ENCODE data around the gene HTRA1.

HTRA1 gene

GRCh38 chr10:122468307-122468925 is 7.1 kb downstream of the HTRA1 start:
- intact Hi-C loops (cut with DNase I), result no loop called here
- peak in 1 of 42 donors; percentile 41 for DNase-seq

- intact Hi-C loops (cut with DNase I), result no loop called here
- peak in 10 of 42 donors; percentile 29 to 78 (median 58) for DNase-seq
Measured at GRCh38 chr10:122468926-122469781, 7.8 kb downstream of the HTRA1 start.

GRCh38 chr10:122469848-122470247 is 8.5 kb downstream of the HTRA1 start:
- no peak for DNase-seq
- intact Hi-C loops (cut with DNase I), result no loop called here

GRCh38 chr10:122471531-122472177 is 10.3 kb downstream of the HTRA1 start:
- peak in 1 of 42 donors; percentile 8 for DNase-seq
- intact Hi-C loops (cut with DNase I), result no loop called here

GRCh38 chr10:122473116-122473515 is 11.8 kb downstream of the HTRA1 start:
- intact Hi-C loops (cut with DNase I), result no loop called here
- DNase-seq, result peak in 1 of 42 donors; percentile 4

GRCh38 chr10:122474131-122474818 is 12.9 kb downstream of the HTRA1 start:
- peak in 9 of 42 donors; percentile 4 to 62 (median 45) for DNase-seq
- intact Hi-C loops (cut with DNase I), result no loop called here

- peak in 37 of 42 donors; percentile 56 to 87 (median 74) for DNase-seq
- intact Hi-C loops (cut with DNase I), result no loop called here
Measured at GRCh38 chr10:122475100-122475499, 13.7 kb downstream of the HTRA1 start.

GRCh38 chr10:122475591-122476332 is 14.4 kb downstream of the HTRA1 start:
- peak in 10 of 42 donors; percentile 31 to 80 (median 58) for DNase-seq

GRCh38 chr10:122476333-122476695 is 15.0 kb downstream of the HTRA1 start:
- intact Hi-C loops (cut with DNase I), result no loop called here
- peak in 4 of 42 donors; percentile 3 to 26 (median 13) for DNase-seq

More at GRCh38 chr10:122475591-122476332, 14.4 kb downstream of the HTRA1 start:
- intact Hi-C loops (cut with DNase I), result no loop called here

- peak in 5 of 42 donors; percentile 3 to 17 (median 9) for DNase-seq
- intact Hi-C loops (cut with DNase I), result no loop called here
Measured at GRCh38 chr10:122477436-122477835, 16.1 kb downstream of the HTRA1 start.

- intact Hi-C loops (cut with DNase I), result no loop called here
- DNase-seq, result peak in 22 of 42 donors; percentile 42 to 84 (median 66)
Measured at GRCh38 chr10:122478971-122479370, 17.6 kb downstream of the HTRA1 start.

GRCh38 chr10:122480146-122480833 is 18.9 kb downstream of the HTRA1 start:
- intact Hi-C loops (cut with DNase I), result no loop called here
- DNase-seq, result peak in 3 of 42 donors; percentile 19 to 34 (median 27)

- intact Hi-C loops (cut with DNase I), result no loop called here
- peak in 3 of 42 donors; percentile 18 to 34 (median 30) for DNase-seq
Measured at GRCh38 chr10:122481296-122482056, 20.1 kb downstream of the HTRA1 start.

GRCh38 chr10:122484276-122485060 is 23.1 kb downstream of the HTRA1 start:
- intact Hi-C loops (cut with DNase I), result no loop called here
- peak in 1 of 42 donors; percentile 27 for DNase-seq

- intact Hi-C loops (cut with DNase I), result no loop called here
Measured at GRCh38 chr10:122485670-122486069, 24.3 kb downstream of the HTRA1 start.

GRCh38 chr10:122486406-122487080 is 25.2 kb downstream of the HTRA1 start:
- DNase-seq, result peak in 1 of 42 donors; percentile 28
- intact Hi-C loops (cut with DNase I), result no loop called here

More at GRCh38 chr10:122485670-122486069, 24.3 kb downstream of the HTRA1 start:
- DNase-seq, result peak in 20 of 42 donors; percentile 36 to 85 (median 69)
